Fibroblast of pulmonary artery (primary cell): ENCODE measurements around the gene VPREB1.
"Not testable (repeated sequence)": the region's sequence is repeated elsewhere in the genome, so short reads cannot be mapped to it uniquely, and the experiment has no call there.

ENCODE experiments used
- DNase-seq: peaks from one replicate; pipeline ENCODE4 v3.0.0-alpha.2; 2010; ENCODE audit warnings: low read depth
- H3K4me3 ChIP-seq: replicated peaks from 2 replicates; pipeline ENCODE4 v1.5.1; 2011; ENCODE audit warnings: low read depth, mild to moderate bottlenecking, control low read depth, low read length, moderate library complexity
- CTCF ChIP-seq: IDR thresholded peaks from 2 replicates; pipeline ENCODE4 v1.5.1; 2011; ENCODE audit warnings: mild to moderate bottlenecking, control low read depth, low read length, inconsistent platforms; ENCODE audit errors: missing control alignments

Gene VPREB1

GRCh38 chr22:22215659-22216449, 28.7 kb upstream of the VPREB1 start:
- no peak for TF ChIP-seq CTCF
- H3K4me3 ChIP-seq = no peak overlapping the region
- DNase-seq = no peak

GRCh38 chr22:22216450-22216959, 28.1 kb upstream of the VPREB1 start:
- no peak for TF ChIP-seq CTCF

GRCh38 chr22:22218302-22218701, 26.3 kb upstream of the VPREB1 start:
- no peak for DNase-seq
- H3K4me3 ChIP-seq = no peak overlapping the region
- TF ChIP-seq CTCF = no peak

More at GRCh38 chr22:22216450-22216959, 28.1 kb upstream of the VPREB1 start:
- DNase-seq = no peak
- no peak overlapping the region for H3K4me3 ChIP-seq

- H3K4me3 ChIP-seq = no peak overlapping the region
- TF ChIP-seq CTCF = no peak
- no peak for DNase-seq
These were observed 25.2 kb upstream of the VPREB1 start for GRCh38 chr22:22219140-22219996.

- not testable (repeated sequence) for H3K4me3 ChIP-seq, DNase-seq
These were observed 23.5 kb upstream of the VPREB1 start for GRCh38 chr22:22221043-22221442.

GRCh38 chr22:22226448-22227187, 18.0 kb upstream of the VPREB1 start:
- no peak overlapping the region for H3K4me3 ChIP-seq
- no peak for TF ChIP-seq CTCF
- DNase-seq = no peak

- TF ChIP-seq CTCF = no peak
- no peak for DNase-seq
- H3K4me3 ChIP-seq = no peak overlapping the region
These were observed 16.2 kb upstream of the VPREB1 start for GRCh38 chr22:22228421-22228820.
